Panc1 (cell line): ENCODE measurements around the gene MTMR8.

Experiments
- POLR2AphosphoS5 ChIP-seq: IDR thresholded peaks from 2 replicates; pipeline ENCODE4 v1.6.1; 2012; ENCODE audit warnings: mild to moderate bottlenecking, low read depth, low read length, moderate library complexity
- SIN3A ChIP-seq: IDR thresholded peaks from 2 replicates; pipeline ENCODE4 v1.6.1; 2012; ENCODE audit warnings: low read depth, mild to moderate bottlenecking, low read length, moderate library complexity, borderline replicate concordance; ENCODE audit not compliant: insufficient read depth
- TCF7L2 ChIP-seq: IDR thresholded peaks from 2 replicates; pipeline ENCODE4 v1.6.1; 2011; ENCODE audit warnings: mild to moderate bottlenecking, low read depth, low read length, inconsistent platforms
- TF ChIP-seq, protein P1 (sequence below): fragments of 450-650 bp; IDR thresholded peaks from 2 replicates; pipeline ENCODE4 v1.5.1; 2017; ENCODE audit warnings: mild to moderate bottlenecking
- TF ChIP-seq, protein P2 (sequence below), 2 experiments: IDR thresholded peaks; 2 replicates each; pipeline ENCODE4 v1.6.1; 2011 to 2012; ENCODE audit warnings: low read depth in 2 of 2, control low read depth in 1 of 2, low read length in 1 of 2, mild to moderate bottlenecking in 1 of 2, moderate library complexity in 1 of 2; ENCODE audit not compliant: insufficient read depth in 1 of 2

DNA sequence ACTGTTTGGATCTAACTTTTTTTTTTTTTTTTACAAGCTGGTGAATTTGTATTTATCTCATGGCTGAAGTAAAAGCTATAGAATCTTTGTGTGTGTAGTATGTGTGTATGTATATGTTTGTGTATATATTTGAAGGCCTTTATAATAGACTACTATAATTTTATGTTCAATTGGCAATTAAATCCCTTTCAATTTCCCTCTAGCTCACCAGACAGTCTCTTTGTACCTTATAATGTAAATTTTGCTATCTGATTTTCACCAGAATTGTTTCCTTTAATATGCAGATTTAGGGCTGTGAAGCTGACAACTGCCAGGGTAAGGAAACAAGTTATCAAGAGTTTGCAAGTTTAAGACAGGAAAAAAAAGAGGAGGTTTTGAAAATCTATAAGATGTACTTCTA lies 33.1 kb upstream of the MTMR8 start:
- TF ChIP-seq, protein P1, sequence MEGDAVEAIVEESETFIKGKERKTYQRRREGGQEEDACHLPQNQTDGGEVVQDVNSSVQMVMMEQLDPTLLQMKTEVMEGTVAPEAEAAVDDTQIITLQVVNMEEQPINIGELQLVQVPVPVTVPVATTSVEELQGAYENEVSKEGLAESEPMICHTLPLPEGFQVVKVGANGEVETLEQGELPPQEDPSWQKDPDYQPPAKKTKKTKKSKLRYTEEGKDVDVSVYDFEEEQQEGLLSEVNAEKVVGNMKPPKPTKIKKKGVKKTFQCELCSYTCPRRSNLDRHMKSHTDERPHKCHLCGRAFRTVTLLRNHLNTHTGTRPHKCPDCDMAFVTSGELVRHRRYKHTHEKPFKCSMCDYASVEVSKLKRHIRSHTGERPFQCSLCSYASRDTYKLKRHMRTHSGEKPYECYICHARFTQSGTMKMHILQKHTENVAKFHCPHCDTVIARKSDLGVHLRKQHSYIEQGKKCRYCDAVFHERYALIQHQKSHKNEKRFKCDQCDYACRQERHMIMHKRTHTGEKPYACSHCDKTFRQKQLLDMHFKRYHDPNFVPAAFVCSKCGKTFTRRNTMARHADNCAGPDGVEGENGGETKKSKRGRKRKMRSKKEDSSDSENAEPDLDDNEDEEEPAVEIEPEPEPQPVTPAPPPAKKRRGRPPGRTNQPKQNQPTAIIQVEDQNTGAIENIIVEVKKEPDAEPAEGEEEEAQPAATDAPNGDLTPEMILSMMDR = no peak
- no peak for TF ChIP-seq SIN3A
- TF ChIP-seq POLR2AphosphoS5 = no peak
- TF ChIP-seq, protein P2, sequence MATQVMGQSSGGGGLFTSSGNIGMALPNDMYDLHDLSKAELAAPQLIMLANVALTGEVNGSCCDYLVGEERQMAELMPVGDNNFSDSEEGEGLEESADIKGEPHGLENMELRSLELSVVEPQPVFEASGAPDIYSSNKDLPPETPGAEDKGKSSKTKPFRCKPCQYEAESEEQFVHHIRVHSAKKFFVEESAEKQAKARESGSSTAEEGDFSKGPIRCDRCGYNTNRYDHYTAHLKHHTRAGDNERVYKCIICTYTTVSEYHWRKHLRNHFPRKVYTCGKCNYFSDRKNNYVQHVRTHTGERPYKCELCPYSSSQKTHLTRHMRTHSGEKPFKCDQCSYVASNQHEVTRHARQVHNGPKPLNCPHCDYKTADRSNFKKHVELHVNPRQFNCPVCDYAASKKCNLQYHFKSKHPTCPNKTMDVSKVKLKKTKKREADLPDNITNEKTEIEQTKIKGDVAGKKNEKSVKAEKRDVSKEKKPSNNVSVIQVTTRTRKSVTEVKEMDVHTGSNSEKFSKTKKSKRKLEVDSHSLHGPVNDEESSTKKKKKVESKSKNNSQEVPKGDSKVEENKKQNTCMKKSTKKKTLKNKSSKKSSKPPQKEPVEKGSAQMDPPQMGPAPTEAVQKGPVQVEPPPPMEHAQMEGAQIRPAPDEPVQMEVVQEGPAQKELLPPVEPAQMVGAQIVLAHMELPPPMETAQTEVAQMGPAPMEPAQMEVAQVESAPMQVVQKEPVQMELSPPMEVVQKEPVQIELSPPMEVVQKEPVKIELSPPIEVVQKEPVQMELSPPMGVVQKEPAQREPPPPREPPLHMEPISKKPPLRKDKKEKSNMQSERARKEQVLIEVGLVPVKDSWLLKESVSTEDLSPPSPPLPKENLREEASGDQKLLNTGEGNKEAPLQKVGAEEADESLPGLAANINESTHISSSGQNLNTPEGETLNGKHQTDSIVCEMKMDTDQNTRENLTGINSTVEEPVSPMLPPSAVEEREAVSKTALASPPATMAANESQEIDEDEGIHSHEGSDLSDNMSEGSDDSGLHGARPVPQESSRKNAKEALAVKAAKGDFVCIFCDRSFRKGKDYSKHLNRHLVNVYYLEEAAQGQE (IDR thresholded peaks at IDR 0.05; ENCODE audit: insufficient read depth in 1 of 2, low read depth in 2 of 2, low read length in 1 of 2) = no peak
- TF ChIP-seq TCF7L2 = no peak
